CD14-positive monocyte (primary cell): Measurements from ENCODE around the gene APLP1. TPM values are rescaled to one million over a fixed set of nuclear protein-coding genes. Genes with fewer than 3 reads are reported as not detected.

Experiments
- DNase-seq, 3 donors: peaks; one replicate each; pipeline ENCODE4 v3.0.0-alpha.2; 2011 to 2022
- H2AFZ ChIP-seq: 2 replicates; pipeline ENCODE4 v1.6.0; 2012; ENCODE audit warnings: mild to moderate bottlenecking, low read depth, low read length, inconsistent platforms; ENCODE audit not compliant: insufficient read depth, poor library complexity, severe bottlenecking
- H3K27ac ChIP-seq, 2 donors: 1 replicate in 1 of 2; 2 replicates in 1 of 2; pipeline ENCODE4 v1.5.1; 2012 to 2013; ENCODE audit warnings: low read length in 2 of 2, control low read depth in 1 of 2, inconsistent platforms in 1 of 2, low read depth in 1 of 2, mild to moderate bottlenecking in 1 of 2
- H3K27me3 ChIP-seq, 2 donors: one replicate each; pipeline versions ENCODE4 v1.6.0 to v1.6.1; 2011 to 2013; ENCODE audit warnings: low read length in 2 of 2; ENCODE audit not compliant: control insufficient read depth in 2 of 2, insufficient read depth in 2 of 2
- H3K36me3 ChIP-seq, 2 donors: replicated peaks in 1 of 2; 1 replicate in 1 of 2; 2 replicates in 1 of 2; pipeline versions ENCODE4 v1.5.1 to v1.6.1; 2012 to 2013; ENCODE audit warnings: low read length in 2 of 2, control low read depth in 1 of 2, inconsistent platforms in 1 of 2, mild to moderate bottlenecking in 1 of 2; ENCODE audit not compliant: insufficient read depth in 2 of 2, control insufficient read depth in 1 of 2
- H3K4me1 ChIP-seq, 2 donors: 1 replicate in 1 of 2; 2 replicates in 1 of 2; pipeline versions ENCODE4 v1.5.1 to v1.6.1; 2012 to 2013; ENCODE audit warnings: low read length in 2 of 2, control low read depth in 1 of 2, inconsistent platforms in 1 of 2, mild to moderate bottlenecking in 1 of 2, moderate library complexity in 1 of 2; ENCODE audit not compliant: insufficient read depth in 2 of 2, control insufficient read depth in 1 of 2
- H3K4me2 ChIP-seq: replicated peaks from 2 replicates; pipeline ENCODE3; 2012; ENCODE audit warnings: low read length, moderate library complexity, mild to moderate bottlenecking; ENCODE audit not compliant: poor library complexity, severe bottlenecking; ENCODE audit errors: extremely low read depth
- H3K4me3 ChIP-seq, 3 experiments: fragments of 200-600 bp in 1 of 3; sonication (generic) in 1 of 3; replicated peaks in 1 of 3; 1 replicate in 2 of 3; 2 replicates in 1 of 3; pipeline ENCODE4 v1.5.1; 2011 to 2013; ENCODE audit warnings: low read length in 3 of 3, mild to moderate bottlenecking in 3 of 3, control low read depth in 2 of 3, low read depth in 2 of 3, inconsistent platforms in 1 of 3, moderate library complexity in 1 of 3
- H3K79me2 ChIP-seq: 2 replicates; pipeline ENCODE4 v1.6.0; 2012; ENCODE audit warnings: mild to moderate bottlenecking, control low read depth, inconsistent platforms, low read length, moderate library complexity; ENCODE audit not compliant: insufficient read depth
- H3K9ac ChIP-seq: 2 replicates; pipeline ENCODE4 v1.6.0; 2017; ENCODE audit warnings: low read length, mild to moderate bottlenecking; ENCODE audit not compliant: insufficient read depth, poor library complexity, severe bottlenecking
- H3K9me3 ChIP-seq, 2 donors: replicated peaks in 1 of 2; 1 replicate in 1 of 2; 2 replicates in 1 of 2; pipeline versions ENCODE4 v1.5.1 to v1.6.1; 2012 to 2013; ENCODE audit warnings: low read length in 2 of 2, control low read depth in 1 of 2; ENCODE audit not compliant: control insufficient read depth in 1 of 2, insufficient read depth in 1 of 2
- H4K20me1 ChIP-seq: 2 replicates; pipeline ENCODE4 v1.6.0; 2012; ENCODE audit warnings: mild to moderate bottlenecking, low read length, control low read depth, moderate library complexity; ENCODE audit not compliant: insufficient read depth
- H3K27ac Mint-ChIP-seq, 7 donors: one replicate each; pipeline ENCODE4 v1.8.0; 2020; ENCODE audit warnings: mild to moderate bottlenecking in 7 of 7, mixed read lengths in 7 of 7, moderate library complexity in 6 of 7, inconsistent platforms in 2 of 7
- H3K27me3 Mint-ChIP-seq, 3 donors: one replicate each; pipeline ENCODE4 v1.8.0; 2021 to 2022; ENCODE audit warnings: low read depth in 3 of 3, mild to moderate bottlenecking in 3 of 3, mixed read lengths in 3 of 3, moderate library complexity in 3 of 3, inconsistent platforms in 1 of 3
- H3K36me3 Mint-ChIP-seq, 2 donors: one replicate each; pipeline ENCODE4 v1.8.0; 2020; ENCODE audit warnings: mixed read lengths in 2 of 2, inconsistent platforms in 1 of 2, mild to moderate bottlenecking in 1 of 2
- H3K4me1 Mint-ChIP-seq: one replicate; pipeline ENCODE4 v1.8.0; 2020; ENCODE audit warnings: mild to moderate bottlenecking, mixed read lengths
- H3K4me3 Mint-ChIP-seq, 2 donors: one replicate each; pipeline ENCODE4 v1.8.0; 2020; ENCODE audit warnings: mild to moderate bottlenecking in 2 of 2, mixed read lengths in 2 of 2, moderate library complexity in 1 of 2
- H3K9me3 Mint-ChIP-seq, 7 donors: one replicate each; pipeline ENCODE4 v1.8.0; 2020 to 2022; ENCODE audit warnings: mixed read lengths in 7 of 7, mild to moderate bottlenecking in 6 of 7, moderate library complexity in 6 of 7, inconsistent platforms in 2 of 7
- WGBS: methylation state at CpG from one replicate; pipeline ENCODE4 v1.1.5; 2013; ENCODE audit warnings: missing lambda C conversion rate; ENCODE audit not compliant: insufficient coverage; 5-methylcytosine and 5-hydroxymethylcytosine counted together
- intact Hi-C, 2 donors: fragments of 100-400 bp; cut with micrococcal nuclease; formaldehyde crosslinking; loops; one replicate each; pipeline versions ENCODE4 v1.15.0 to v1.15.1; 2023
- polyA plus RNA-seq, 3 donors: library from polyadenylated mRNA; depleted of rRNA in 1 of 3; unstranded in 2 of 3; stranded (reverse) in 1 of 3; fragments of 300-500 nt in 2 of 3; fragments of >200 nt in 1 of 3; fragmentation: Illumina TruSeq in 2 of 3; gene quantifications; 1 replicate in 2 of 3; 2 replicates in 1 of 3; pipeline ENCODE4 v1.2.3, GENCODE V29; 2012 to 2021
- TF ChIP-seq, protein P1 (sequence below): fragments of 200-600 bp; IDR thresholded peaks from one replicate; pipeline ENCODE4 v1.8.0; 2022; ENCODE audit warnings: antibody characterized with exemption, mild to moderate bottlenecking

The APLP1 gene
- polyA plus RNA-seq, 3 donors = not detected

- TF ChIP-seq, protein P1, sequence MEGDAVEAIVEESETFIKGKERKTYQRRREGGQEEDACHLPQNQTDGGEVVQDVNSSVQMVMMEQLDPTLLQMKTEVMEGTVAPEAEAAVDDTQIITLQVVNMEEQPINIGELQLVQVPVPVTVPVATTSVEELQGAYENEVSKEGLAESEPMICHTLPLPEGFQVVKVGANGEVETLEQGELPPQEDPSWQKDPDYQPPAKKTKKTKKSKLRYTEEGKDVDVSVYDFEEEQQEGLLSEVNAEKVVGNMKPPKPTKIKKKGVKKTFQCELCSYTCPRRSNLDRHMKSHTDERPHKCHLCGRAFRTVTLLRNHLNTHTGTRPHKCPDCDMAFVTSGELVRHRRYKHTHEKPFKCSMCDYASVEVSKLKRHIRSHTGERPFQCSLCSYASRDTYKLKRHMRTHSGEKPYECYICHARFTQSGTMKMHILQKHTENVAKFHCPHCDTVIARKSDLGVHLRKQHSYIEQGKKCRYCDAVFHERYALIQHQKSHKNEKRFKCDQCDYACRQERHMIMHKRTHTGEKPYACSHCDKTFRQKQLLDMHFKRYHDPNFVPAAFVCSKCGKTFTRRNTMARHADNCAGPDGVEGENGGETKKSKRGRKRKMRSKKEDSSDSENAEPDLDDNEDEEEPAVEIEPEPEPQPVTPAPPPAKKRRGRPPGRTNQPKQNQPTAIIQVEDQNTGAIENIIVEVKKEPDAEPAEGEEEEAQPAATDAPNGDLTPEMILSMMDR = no peak
- Histone ChIP-seq H3K27me3 (no peaks in the 10 kb centered on the region), H3K9me3 (no peaks in the 10 kb centered on the region), H3K9ac (peak overlapping the region; percentile 84), H3K79me2 (peaks cover 92% of the 10 kb centered on the region), H3K36me3 (peaks cover 18 to 21% of the 10 kb centered on the region in 2 donors), H3K27ac (peak overlapping the region; percentile 95 to 98), H3K4me3 (peak overlapping the region; percentile 36 to 99 (median 97)), H3K4me1 (peaks cover 78 to 88% of the 10 kb centered on the region in 2 donors), H4K20me1 (peaks cover 4% of the 10 kb centered on the region), H3K4me2 (peak overlapping the region; percentile 100), H2AFZ (no peak overlapping the region)
- peak overlapping the region; percentile 96 to 100 (median 100) for H3K27ac Mint-ChIP-seq
- peaks cover 0 to 2% (median 0%) of the 10 kb centered on the region in 7 donors for H3K9me3 Mint-ChIP-seq
- 60% methylated on average over 7 of the region's 10 CpGs for WGBS
- H3K27me3 Mint-ChIP-seq = peaks cover 0 to 12% (median 0%) of the 10 kb centered on the region in 3 donors
- H3K4me3 Mint-ChIP-seq = peak overlapping the region; percentile 97 to 98
- H3K4me1 Mint-ChIP-seq = peaks cover 66% of the 10 kb centered on the region
- intact Hi-C loops = loop anchor here in 1 of 2 donors (2.0 to 10.0 kb wide), 5 partner anchors 26 to 460 kb away; partner anchors contain the start of genes FFAR2, IGFLR1, LIN37 and OVOL3
- H3K36me3 Mint-ChIP-seq = peaks cover 33 to 41% of the 10 kb centered on the region in 2 donors
- peak; percentile 78 to 89 (median 85) for DNase-seq
These were observed 36.1 kb downstream of the APLP1 start for GRCh38 chr19:35904311-35905068.

GRCh38 chr19:35905178-35905727, 36.9 kb downstream of the APLP1 start:
- Histone ChIP-seq H4K20me1 (peaks cover 2% of the 10 kb centered on the region), H3K27ac (peak overlapping the region; percentile 95 to 98), H3K4me2 (peak overlapping the region; percentile 100)

More at GRCh38 chr19:35905178-35905727, 36.9 kb downstream of the APLP1 start:
- peak in 2 of 3 donors; percentile 45 to 52 for DNase-seq
- H3K4me1 ChIP-seq = peaks cover 86 to 96% of the 10 kb centered on the region in 2 donors
- TF ChIP-seq, protein P1 = no peak
- peak overlapping the region; percentile 36 to 99 (median 97) for H3K4me3 ChIP-seq
- H3K36me3 Mint-ChIP-seq = peaks cover 33 to 41% of the 10 kb centered on the region in 2 donors
- H3K27me3 ChIP-seq = no peaks in the 10 kb centered on the region
- H3K36me3 ChIP-seq = peaks cover 18 to 21% of the 10 kb centered on the region in 2 donors
- H3K27me3 Mint-ChIP-seq = peaks cover 0 to 12% (median 0%) of the 10 kb centered on the region in 3 donors
- peak overlapping the region; percentile 84 for H3K9ac ChIP-seq
- H3K9me3 Mint-ChIP-seq = peaks cover 0 to 2% (median 0%) of the 10 kb centered on the region in 7 donors
- H2AFZ ChIP-seq = no peak overlapping the region
- peaks cover 73% of the 10 kb centered on the region for H3K4me1 Mint-ChIP-seq
- intact Hi-C loops = loop anchor here in 1 of 2 donors (2.0 to 10.0 kb wide), 5 partner anchors 26 to 460 kb away; partner anchors contain the start of genes FFAR2, IGFLR1, LIN37 and OVOL3
- peaks cover 84% of the 10 kb centered on the region for H3K79me2 ChIP-seq
- peak overlapping the region; percentile 97 to 98 for H3K4me3 Mint-ChIP-seq
- no peaks in the 10 kb centered on the region for H3K9me3 ChIP-seq
- H3K27ac Mint-ChIP-seq = peak overlapping the region; percentile 96 to 100 (median 100)
- WGBS = no CpG with 5 or more reads among the region's 6 CpGs
